ENCODE measurements around the gene ARL14.

DNA sequence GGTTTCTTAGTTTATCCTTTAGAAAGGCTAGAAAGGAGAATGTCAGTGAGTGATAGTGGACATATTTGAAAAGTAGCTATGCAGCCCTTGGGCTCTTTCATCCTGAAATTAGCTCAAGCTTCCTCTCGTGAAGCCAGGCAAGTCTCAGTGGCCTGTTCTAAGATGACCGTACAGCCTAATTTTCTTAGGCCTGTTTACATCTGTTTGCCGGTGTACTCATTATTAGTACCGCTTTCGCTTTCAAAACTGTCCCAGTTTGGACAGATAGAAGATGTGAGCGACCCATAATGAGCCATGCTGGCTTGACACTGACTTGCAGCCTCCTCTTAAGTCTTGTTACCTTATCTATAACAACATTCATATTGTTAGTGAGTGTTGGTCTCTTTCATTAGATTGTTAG lies 5.7 kb upstream of the ARL14 start:
- TF ChIP-seq CTCF (IDR thresholded peaks at IDR 0.05; ENCODE audit: insufficient read depth, low read depth, low read length) = no peak
- TF ChIP-seq EZH2 (IDR thresholded peaks at IDR 0.05; ENCODE audit: insufficient read depth, low read length) = no peak

All from astrocyte (in vitro differentiated cells and primary cell).